GM23338 (cell line): ENCODE data around the gene WDR19. TPM values are rescaled to one million over a fixed set of nuclear protein-coding genes. Genes with fewer than 3 reads are reported as not detected.

Experiments
- ATAC-seq: fragments of 200-7000 bp; cut with Tn5 transposase; 3 replicates; pipeline ENCODE4 v1.9.1; 2020
- DNase-seq: peaks from one replicate; pipeline ENCODE4 v3.0.0-alpha.2; 2015; ENCODE audit warnings: low spot score
- H2AFZ ChIP-seq: fragments of 200-600 bp; sonication (generic); 2 replicates; pipeline ENCODE4 v1.8.0; 2016; ENCODE audit warnings: antibody characterized with exemption, mild to moderate bottlenecking, moderate library complexity
- H3F3A ChIP-seq: fragments of 200-600 bp; sonication (generic); replicated peaks from 2 replicates; pipeline ENCODE4 v1.8.0; 2017; ENCODE audit warnings: antibody characterized with exemption, mixed run types, low read depth
- H3K27ac ChIP-seq: fragments of 200-600 bp; sonication (generic); 2 replicates; pipeline ENCODE4 v1.6.1; 2016; ENCODE audit warnings: low read depth
- H3K27me3 ChIP-seq: fragments of 200-600 bp; sonication (generic); 2 replicates; pipeline ENCODE4 v1.8.0; 2016; ENCODE audit warnings: mild to moderate bottlenecking, mixed run types, moderate library complexity; ENCODE audit not compliant: insufficient read depth
- H3K36me3 ChIP-seq: fragments of 200-600 bp; sonication (generic); 2 replicates; pipeline ENCODE4 v1.8.0; 2016; ENCODE audit warnings: mild to moderate bottlenecking; ENCODE audit not compliant: insufficient read depth
- H3K4me1 ChIP-seq: fragments of 200-600 bp; sonication (generic); 2 replicates; pipeline ENCODE4 v1.8.0; 2016; ENCODE audit warnings: mild to moderate bottlenecking, moderate library complexity; ENCODE audit not compliant: insufficient read depth
- H3K4me2 ChIP-seq: fragments of 200-600 bp; sonication (generic); 2 replicates; pipeline ENCODE4 v1.7.1; 2017; ENCODE audit warnings: mixed run types
- H3K4me3 ChIP-seq: fragments of 200-600 bp; sonication (generic); 2 replicates; pipeline ENCODE4 v1.6.1; 2016; ENCODE audit warnings: mixed run types
- H3K79me2 ChIP-seq: fragments of 200-600 bp; sonication (generic); replicated peaks from 2 replicates; pipeline ENCODE4 v1.8.0; 2017; ENCODE audit warnings: mild to moderate bottlenecking; ENCODE audit not compliant: insufficient read depth
- H3K9me2 ChIP-seq: fragments of 200-600 bp; sonication (generic); 2 replicates; pipeline ENCODE4 v1.8.0; 2017; ENCODE audit not compliant: insufficient read depth
- H4K20me1 ChIP-seq: fragments of 200-600 bp; sonication (generic); replicated peaks from 2 replicates; pipeline ENCODE4 v1.8.0; 2017; ENCODE audit warnings: mild to moderate bottlenecking; ENCODE audit not compliant: insufficient read depth
- H3K27ac Mint-ChIP-seq: 2 replicates; pipeline ENCODE4 v1.8.0; 2020; ENCODE audit warnings: inconsistent platforms, mild to moderate bottlenecking, moderate library complexity, mixed read lengths
- H3K27me3 Mint-ChIP-seq: 3 replicates; pipeline ENCODE4 v1.8.0; 2022; ENCODE audit warnings: low read depth, mild to moderate bottlenecking, moderate library complexity, mixed read lengths, inconsistent platforms; ENCODE audit not compliant: insufficient read depth, poor library complexity
- H3K36me3 Mint-ChIP-seq: 3 replicates; pipeline ENCODE4 v1.8.0; 2021; ENCODE audit warnings: low read depth, mild to moderate bottlenecking, inconsistent platforms, moderate library complexity, mixed read lengths
- H3K4me1 Mint-ChIP-seq: 3 replicates; pipeline ENCODE4 v1.8.0; 2020; ENCODE audit warnings: mild to moderate bottlenecking, inconsistent platforms, mixed read lengths
- H3K4me3 Mint-ChIP-seq: 3 replicates; pipeline ENCODE4 v1.8.0; 2021; ENCODE audit warnings: moderate library complexity, mild to moderate bottlenecking, inconsistent platforms, mixed read lengths
- H3K9me3 Mint-ChIP-seq: 3 replicates; pipeline ENCODE4 v1.8.0; 2020; ENCODE audit warnings: moderate library complexity, mild to moderate bottlenecking, inconsistent platforms, mixed read lengths
- CREB1 ChIP-seq: fragments of 250-450 bp; sonication (Bioruptor Pico); IDR thresholded peaks from 2 replicates; pipeline ENCODE4 v1.5.0; 2020; ENCODE audit warnings: low read depth, mild to moderate bottlenecking, moderate library complexity
- EZH2phosphoT487 ChIP-seq: fragments of 200-600 bp; sonication (generic); IDR thresholded peaks from one replicate; pipeline ENCODE4 v1.8.1; 2018; ENCODE audit warnings: antibody characterized with exemption; ENCODE audit not compliant: unreplicated experiment
- polyA plus RNA-seq: library from polyadenylated mRNA; unstranded; fragments of >200 nt; fragmentation: Nextera tagmentation; extraction: Ambion mirVana; gene quantifications from 2 replicates; pipeline ENCODE4 v1.2.1, GENCODE V29; 2016
- total RNA-seq: library from RNA; depleted of rRNA; stranded (reverse); fragments of >200 nt; shearing (Covaris generic); gene quantifications from 2 replicates; pipeline ENCODE4 v1.2.3, GENCODE V29; 2014
- TF ChIP-seq, protein P1 (sequence below): fragments of 250-450 bp; sonication (Bioruptor Pico); IDR thresholded peaks from 2 replicates; pipeline ENCODE4 v1.5.0; 2020; ENCODE audit warnings: mild to moderate bottlenecking, moderate library complexity
- TF ChIP-seq, protein P2 (sequence below): IDR thresholded peaks from 2 replicates; pipeline ENCODE4 v1.6.1; 2016; ENCODE audit warnings: antibody characterized with exemption

Gene WDR19
- total and polyA plus RNA-seq, 2 experiments from 2014 or later: 17.2 to 23.7 TPM

DNA sequence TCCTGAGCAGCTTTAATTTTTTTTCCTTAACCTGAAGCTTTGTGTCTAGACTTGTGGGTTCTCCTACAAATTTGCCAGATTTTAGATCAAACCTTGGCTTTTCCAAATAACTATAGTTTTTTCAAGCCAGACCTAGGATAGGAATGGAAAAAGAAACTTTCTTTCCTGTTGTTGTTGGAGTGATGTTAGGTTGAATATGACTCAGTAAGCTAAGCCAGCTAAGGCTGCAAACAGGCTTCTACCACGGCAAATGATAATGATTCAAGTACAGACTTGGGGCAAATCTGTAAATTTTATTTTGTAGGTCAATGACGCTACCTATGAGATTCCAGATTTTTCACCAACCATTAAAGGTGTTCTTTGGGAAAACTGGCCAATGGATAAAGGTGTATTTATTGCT, 45.6 kb downstream of the WDR19 start (continued):
- TF ChIP-seq, protein P1, sequence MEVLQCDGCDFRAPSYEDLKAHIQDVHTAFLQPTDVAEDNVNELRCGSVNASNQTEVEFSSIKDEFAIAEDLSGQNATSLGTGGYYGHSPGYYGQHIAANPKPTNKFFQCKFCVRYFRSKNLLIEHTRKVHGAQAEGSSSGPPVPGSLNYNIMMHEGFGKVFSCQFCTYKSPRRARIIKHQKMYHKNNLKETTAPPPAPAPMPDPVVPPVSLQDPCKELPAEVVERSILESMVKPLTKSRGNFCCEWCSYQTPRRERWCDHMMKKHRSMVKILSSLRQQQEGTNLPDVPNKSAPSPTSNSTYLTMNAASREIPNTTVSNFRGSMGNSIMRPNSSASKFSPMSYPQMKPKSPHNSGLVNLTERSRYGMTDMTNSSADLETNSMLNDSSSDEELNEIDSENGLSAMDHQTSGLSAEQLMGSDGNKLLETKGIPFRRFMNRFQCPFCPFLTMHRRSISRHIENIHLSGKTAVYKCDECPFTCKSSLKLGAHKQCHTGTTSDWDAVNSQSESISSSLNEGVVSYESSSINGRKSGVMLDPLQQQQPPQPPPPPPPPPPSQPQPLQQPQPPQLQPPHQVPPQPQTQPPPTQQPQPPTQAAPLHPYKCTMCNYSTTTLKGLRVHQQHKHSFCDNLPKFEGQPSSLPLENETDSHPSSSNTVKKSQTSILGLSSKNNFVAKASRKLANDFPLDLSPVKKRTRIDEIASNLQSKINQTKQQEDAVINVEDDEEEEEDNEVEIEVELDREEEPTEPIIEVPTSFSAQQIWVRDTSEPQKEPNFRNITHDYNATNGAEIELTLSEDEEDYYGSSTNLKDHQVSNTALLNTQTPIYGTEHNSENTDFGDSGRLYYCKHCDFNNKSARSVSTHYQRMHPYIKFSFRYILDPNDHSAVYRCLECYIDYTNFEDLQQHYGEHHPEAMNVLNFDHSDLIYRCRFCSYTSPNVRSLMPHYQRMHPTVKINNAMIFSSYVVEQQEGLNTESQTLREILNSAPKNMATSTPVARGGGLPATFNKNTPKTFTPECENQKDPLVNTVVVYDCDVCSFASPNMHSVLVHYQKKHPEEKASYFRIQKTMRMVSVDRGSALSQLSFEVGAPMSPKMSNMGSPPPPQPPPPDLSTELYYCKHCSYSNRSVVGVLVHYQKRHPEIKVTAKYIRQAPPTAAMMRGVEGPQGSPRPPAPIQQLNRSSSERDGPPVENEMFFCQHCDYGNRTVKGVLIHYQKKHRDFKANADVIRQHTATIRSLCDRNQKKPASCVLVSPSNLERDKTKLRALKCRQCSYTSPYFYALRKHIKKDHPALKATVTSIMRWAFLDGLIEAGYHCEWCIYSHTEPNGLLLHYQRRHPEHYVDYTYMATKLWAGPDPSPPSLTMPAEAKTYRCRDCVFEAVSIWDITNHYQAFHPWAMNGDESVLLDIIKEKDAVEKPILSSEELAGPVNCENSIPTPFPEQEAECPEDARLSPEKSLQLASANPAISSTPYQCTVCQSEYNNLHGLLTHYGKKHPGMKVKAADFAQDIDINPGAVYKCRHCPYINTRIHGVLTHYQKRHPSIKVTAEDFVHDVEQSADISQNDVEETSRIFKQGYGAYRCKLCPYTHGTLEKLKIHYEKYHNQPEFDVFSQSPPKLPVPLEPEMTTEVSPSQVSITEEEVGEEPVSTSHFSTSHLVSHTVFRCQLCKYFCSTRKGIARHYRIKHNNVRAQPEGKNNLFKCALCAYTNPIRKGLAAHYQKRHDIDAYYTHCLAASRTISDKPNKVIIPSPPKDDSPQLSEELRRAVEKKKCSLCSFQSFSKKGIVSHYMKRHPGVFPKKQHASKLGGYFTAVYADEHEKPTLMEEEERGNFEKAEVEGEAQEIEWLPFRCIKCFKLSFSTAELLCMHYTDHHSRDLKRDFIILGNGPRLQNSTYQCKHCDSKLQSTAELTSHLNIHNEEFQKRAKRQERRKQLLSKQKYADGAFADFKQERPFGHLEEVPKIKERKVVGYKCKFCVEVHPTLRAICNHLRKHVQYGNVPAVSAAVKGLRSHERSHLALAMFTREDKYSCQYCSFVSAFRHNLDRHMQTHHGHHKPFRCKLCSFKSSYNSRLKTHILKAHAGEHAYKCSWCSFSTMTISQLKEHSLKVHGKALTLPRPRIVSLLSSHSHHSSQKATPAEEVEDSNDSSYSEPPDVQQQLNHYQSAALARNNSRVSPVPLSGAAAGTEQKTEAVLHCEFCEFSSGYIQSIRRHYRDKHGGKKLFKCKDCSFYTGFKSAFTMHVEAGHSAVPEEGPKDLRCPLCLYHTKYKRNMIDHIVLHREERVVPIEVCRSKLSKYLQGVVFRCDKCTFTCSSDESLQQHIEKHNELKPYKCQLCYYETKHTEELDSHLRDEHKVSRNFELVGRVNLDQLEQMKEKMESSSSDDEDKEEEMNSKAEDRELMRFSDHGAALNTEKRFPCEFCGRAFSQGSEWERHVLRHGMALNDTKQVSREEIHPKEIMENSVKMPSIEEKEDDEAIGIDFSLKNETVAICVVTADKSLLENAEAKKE: no peak

DNA sequence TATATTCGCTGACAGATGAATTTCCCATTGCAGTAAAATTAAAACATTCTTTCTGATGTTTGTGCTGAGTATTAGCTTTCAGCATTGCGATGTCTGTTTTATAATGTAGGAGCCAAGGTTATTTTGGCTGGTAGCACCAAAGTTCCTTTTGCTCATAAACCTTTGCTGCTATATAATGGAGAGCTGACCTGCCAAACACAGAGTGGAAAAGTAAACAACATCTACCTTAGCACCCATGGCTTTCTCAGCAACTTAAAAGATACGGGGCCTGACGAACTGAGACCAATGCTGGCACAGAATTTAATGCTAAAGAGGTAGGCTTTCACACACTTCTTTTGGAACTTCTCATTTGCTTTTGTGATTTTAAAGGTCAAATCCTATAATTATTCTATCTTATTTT, 46.0 kb downstream of the WDR19 start:
- no peaks in the 10 kb centered on the region for H3K9me3 Mint-ChIP-seq

More for the DNA sequence above, 46.0 kb downstream of the WDR19 start:
- H3K4me1 Mint-ChIP-seq: no peaks in the 10 kb centered on the region
- no peaks in the 10 kb centered on the region for H3K36me3 Mint-ChIP-seq
- no peak overlapping the region for H2AFZ ChIP-seq
- H3K27me3 Mint-ChIP-seq: no peaks in the 10 kb centered on the region
- H3K4me3 Mint-ChIP-seq: no peak overlapping the region
- H3K27ac Mint-ChIP-seq: no peak overlapping the region
- no peaks in the 10 kb centered on the region for H4K20me1 ChIP-seq
- no peaks in the 10 kb centered on the region for H3K36me3 ChIP-seq
- H3K27ac ChIP-seq: no peak overlapping the region
- no peak overlapping the region for H3K4me3 ChIP-seq
- no peak for TF ChIP-seq CREB1 (CRISPR knock-in tag)
- TF ChIP-seq EZH2phosphoT487: no peak
- TF ChIP-seq, protein P2, sequence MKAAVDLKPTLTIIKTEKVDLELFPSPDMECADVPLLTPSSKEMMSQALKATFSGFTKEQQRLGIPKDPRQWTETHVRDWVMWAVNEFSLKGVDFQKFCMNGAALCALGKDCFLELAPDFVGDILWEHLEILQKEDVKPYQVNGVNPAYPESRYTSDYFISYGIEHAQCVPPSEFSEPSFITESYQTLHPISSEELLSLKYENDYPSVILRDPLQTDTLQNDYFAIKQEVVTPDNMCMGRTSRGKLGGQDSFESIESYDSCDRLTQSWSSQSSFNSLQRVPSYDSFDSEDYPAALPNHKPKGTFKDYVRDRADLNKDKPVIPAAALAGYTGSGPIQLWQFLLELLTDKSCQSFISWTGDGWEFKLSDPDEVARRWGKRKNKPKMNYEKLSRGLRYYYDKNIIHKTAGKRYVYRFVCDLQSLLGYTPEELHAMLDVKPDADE: no peak
- H3K4me1 ChIP-seq: no peaks in the 10 kb centered on the region
- no peaks in the 10 kb centered on the region for H3K9me2 ChIP-seq
- DNase-seq: no peak
- H3K4me2 ChIP-seq: no peak overlapping the region
- no peak for ATAC-seq
- no peaks in the 10 kb centered on the region for H3K79me2 ChIP-seq
- H3F3A ChIP-seq: no peaks in the 10 kb centered on the region
- H3K27me3 ChIP-seq: no peaks in the 10 kb centered on the region
